Measurements from ENCODE around the gene FAM13A.
"Not testable (repeated sequence)": the region's sequence is repeated elsewhere in the genome, so short reads cannot be mapped to it uniquely, and the experiment has no call there.

FAM13A gene

DNA sequence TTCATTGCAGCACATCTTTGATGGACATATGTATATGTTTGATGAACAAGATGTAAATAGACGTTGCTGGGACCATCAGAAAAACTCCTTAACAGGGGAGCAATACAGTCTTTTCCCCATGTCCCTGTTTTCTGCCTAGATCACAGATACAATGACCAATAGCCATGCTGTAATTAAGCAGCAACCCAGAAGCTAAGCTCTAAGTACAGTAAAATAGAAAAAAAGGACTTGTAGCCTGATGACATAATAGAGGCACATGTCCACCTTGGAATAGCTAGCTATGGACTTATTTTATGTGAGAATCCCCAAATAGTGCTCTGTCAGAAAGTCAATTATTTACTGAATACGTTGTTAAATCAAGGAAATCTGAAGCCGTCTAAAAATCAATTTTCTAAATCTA, 14.9 kb downstream of the FAM13A start:
- DNase-seq (ENCODE audit: low read depth) = no peak

GRCh38 chr4:89039730-89040338, 17.2 kb downstream of the FAM13A start:
- no peak for DNase-seq (ENCODE audit: low read depth)

DNA sequence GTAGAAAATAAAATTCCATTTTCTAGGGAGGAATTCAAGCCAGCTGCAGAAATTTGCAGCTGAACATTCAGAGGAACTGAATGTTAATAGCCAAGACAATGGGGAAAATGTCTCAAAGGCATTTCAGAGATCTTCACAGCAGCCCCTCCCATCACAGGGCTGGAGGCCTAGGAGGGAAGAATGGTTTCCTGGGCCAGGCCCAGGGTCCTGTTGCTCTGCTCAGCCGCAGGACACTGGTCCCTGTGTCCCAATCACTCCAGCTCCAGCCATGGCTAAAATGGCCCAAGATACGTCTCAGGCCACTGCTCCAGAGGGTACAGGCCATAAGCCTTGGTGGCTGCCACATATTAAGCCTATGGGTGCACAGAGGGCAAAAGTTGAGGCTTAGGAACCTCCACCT, 20.4 kb downstream of the FAM13A start:
- no peak for DNase-seq (ENCODE audit: low read depth)

- DNase-seq (ENCODE audit: low read depth) = no peak
These were observed 25.7 kb downstream of the FAM13A start for GRCh38 chr4:89031272-89031671.

- no peak for DNase-seq (ENCODE audit: low read depth)
These were observed 27.4 kb downstream of the FAM13A start for GRCh38 chr4:89029591-89029990.

- DNase-seq (ENCODE audit: low read depth) = no peak
These were observed 30.4 kb downstream of the FAM13A start for GRCh38 chr4:89026542-89026941.

DNA sequence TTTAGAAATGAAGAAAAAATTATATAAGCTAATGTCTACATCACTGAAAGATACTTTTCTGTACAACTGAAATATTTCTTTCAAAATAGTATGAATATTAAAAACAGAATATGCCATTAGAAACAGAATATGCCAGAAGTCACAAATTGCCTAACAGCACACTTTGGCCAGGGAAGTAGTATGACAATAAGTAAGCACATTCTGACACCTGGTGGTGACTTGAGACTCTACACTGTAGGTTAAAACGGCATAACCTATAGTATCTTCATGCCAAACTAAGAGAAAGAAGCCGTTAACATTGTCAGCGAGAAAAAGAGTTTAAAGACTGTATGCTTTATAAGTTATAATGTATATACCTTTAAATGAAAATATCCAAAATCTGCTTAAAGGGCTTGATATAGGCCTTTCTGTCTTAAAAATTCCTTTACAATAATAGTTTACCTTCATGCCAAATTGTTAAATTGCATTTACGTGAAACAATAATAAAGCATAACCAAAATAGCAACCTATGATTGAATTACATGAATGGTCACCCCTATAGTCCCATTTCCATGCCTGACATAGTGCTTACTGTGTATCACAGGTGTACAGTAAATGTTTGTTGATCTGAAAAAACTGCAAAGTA, 32.8 kb downstream of the FAM13A start:
- DNase-seq (ENCODE audit: low read depth) = peak; percentile 30

DNA sequence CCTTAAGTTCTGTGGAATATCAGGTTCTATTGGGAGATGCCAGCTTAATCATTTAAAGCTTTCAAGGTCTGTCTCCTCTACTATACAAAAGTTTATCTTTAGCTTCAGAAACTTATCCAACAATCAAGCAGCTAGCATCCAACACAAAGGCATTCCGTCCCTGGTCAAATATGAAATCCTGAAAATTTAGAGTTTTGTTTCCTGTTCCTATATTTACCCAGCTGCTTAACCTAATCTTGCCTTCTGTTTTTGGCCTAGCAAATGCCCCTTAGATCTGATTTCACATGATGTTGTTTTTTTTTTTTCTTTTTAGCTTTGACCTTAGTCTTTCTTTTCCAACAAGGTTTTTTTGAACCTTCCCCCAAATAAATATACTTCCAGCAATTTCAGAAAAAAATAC, 33.8 kb downstream of the FAM13A start:
- no peak for DNase-seq (ENCODE audit: low read depth)

GRCh38 chr4:89022426-89023128, 34.4 kb downstream of the FAM13A start:
- no peak for DNase-seq (ENCODE audit: low read depth)

DNA sequence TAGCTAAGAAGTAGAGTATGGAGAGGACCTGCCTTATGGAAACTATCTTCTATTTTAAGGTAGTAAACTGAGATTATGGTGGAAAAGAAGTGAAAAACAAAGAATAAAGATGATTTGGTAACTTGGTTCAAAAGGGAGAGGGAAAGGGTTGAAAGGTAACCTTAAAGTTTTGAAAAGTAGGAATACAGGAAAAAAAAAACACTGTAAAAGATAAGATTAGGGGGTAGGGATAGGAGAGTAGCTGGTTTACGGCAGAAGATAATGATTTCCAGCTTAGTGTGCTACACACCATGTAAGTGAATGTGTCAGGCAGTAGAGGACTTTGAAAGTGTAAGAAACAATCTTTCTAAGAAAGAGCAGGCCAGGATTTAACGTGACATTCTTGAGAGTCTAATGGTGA, 35.3 kb downstream of the FAM13A start:
- DNase-seq (ENCODE audit: low read depth) = no peak

- no peak for DNase-seq (ENCODE audit: low read depth)
These were observed 35.9 kb downstream of the FAM13A start for GRCh38 chr4:89021062-89021461.

DNA sequence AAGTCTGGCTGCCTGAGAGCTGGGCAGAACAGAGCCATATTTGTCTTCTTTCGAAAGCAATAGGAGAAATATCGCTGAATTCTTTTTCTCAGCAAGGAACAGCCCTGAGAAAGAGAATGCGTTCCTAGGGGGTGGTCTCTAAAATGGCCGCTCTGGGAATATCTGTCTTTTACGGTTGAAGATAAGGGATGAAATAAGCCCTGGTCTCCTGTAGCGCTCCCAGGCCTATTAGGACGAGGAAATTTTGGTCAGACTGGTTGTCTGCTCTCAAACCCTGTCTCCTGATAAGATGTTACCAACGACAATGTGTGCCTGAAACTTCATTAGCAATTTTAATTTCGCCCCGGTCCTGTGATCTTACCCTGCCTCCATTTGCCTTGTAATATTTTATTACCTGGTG, 42.1 kb downstream of the FAM13A start:
- DNase-seq (ENCODE audit: low read depth) = not testable (repeated sequence)

DNA sequence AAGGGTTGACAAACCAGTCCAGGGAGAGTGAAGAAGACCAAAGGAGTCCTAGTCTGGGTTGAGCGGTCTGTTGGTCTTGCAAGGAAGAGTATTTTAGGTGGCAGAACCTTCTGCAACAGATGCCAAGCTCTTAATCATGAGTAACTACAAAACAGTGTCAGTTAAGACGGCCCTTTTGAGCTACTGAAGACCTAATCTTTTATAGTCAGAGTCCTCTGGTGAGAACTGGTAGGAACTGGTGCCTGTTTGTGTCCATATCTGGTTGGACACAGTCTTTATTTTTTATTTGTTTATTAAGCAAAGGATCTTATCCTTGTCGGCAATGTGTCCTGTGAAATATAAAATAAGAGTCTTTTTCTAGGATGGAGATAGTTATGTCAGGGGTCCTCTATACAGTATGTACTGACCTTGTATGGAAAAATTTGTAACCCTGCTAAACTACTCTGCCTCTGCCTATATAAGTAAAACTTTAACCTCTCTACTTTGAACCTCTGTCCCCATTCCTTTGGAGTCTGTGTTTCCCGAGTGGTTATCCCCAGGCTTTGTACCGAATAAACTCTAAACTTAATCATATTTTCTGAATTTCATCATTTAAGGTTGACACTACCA, 47.1 kb downstream of the FAM13A start:
- no peak for DNase-seq (ENCODE audit: low read depth)

DNA sequence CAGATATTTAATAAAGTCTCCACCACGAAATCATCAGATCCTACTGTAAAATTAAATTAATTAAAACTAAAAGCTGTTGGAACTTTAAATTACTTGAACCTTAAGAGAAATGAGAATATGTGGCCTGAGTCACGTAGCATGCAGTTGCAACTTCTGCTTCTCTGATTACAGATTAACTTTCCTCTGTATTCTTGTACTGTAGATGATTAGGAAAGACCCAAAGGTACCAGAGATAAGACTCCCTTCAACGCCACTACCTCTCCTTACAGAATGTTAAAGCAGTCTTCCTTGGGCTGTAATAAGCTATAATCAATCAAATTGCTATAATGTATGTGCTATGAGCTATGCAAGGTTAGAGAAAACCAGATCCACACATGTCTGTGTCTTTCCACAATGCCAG, 47.9 kb downstream of the FAM13A start:
- no peak for DNase-seq (ENCODE audit: low read depth)

- DNase-seq (ENCODE audit: low read depth) = no peak
These were observed 48.8 kb downstream of the FAM13A start for GRCh38 chr4:89008166-89008565.

DNA sequence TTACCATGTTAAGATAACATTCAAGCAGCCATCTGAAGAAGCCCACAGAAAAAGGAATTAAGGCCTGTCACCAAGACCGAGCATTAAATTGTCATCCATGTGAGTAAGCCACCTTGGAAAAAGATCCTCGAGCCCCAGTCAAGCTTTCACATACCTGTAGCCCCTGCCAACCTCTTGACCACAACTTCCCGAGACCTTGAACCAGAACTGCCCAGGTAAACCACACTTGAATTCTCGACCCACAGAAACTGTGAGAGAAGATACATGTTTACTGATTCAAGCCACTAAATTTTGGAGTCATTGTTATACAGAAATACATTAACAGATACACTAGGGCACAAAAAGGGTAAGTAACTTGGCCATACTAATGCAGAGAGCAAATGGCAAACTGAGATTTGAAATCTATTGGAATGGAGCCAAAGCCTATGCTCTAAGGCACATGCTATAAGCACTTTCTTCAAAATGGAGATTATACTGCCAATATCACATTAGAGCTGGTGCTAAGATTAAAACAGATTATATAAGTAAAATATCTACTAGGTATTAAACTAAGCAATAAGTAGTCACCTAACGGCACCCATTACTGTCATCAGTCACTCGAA, 49.5 kb downstream of the FAM13A start:
- no peak for DNase-seq (ENCODE audit: low read depth)

- no peak for DNase-seq (ENCODE audit: low read depth)
These were observed 50.7 kb downstream of the FAM13A start for GRCh38 chr4:89006307-89006706.

- not testable (repeated sequence) for DNase-seq (ENCODE audit: low read depth)
These were observed 51.9 kb downstream of the FAM13A start for GRCh38 chr4:89005066-89005465.

DNA sequence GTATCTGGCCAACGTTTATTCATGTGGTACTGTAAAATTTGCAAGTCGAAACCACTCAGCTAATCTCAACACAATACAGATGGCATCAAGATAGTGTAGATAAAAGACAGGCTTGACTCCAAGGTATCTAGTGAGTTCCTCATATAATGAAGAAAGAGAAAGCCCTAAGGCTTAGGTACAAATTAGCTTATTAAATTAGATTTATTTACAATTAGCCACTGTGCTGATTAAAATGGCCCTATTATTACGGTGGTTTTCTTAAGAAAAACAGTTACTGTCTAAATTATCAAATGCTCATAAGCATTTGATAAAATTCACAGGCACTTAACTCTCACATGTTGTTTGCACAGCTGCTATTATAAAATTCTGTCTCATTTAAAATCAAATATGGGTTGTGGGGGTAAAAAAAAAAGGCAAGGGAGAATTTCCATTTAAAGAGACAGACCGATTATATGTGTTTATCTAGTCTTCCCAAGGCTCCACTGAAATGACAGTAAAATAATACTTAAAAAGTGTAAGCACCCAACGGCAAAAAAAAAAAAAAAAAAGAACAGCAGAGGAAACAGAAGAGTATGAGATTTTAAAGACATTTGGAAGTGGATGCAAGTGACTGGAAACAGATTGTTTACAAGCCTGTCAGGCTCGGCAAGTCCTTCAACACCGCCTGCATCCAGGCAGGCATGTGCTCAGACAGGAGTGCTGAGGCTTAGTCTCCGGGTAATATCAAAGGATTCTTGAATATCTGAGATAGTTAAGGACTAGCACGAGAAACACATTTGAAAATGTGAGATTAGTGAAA, 55.1 kb downstream of the FAM13A start:
- DNase-seq (ENCODE audit: low read depth) = no peak

- DNase-seq (ENCODE audit: low read depth) = no peak
These were observed 56.1 kb downstream of the FAM13A start for GRCh38 chr4:89000844-89001360.

- no peak for DNase-seq (ENCODE audit: low read depth)
These were observed 56.6 kb downstream of the FAM13A start for GRCh38 chr4:89000382-89000781.
